ENCODE data around the gene AKR1C4.
"Not testable (repeated sequence)": the region's sequence is repeated elsewhere in the genome, so short reads cannot be mapped to it uniquely, and the experiment has no call there.

The AKR1C4 gene

DNA sequence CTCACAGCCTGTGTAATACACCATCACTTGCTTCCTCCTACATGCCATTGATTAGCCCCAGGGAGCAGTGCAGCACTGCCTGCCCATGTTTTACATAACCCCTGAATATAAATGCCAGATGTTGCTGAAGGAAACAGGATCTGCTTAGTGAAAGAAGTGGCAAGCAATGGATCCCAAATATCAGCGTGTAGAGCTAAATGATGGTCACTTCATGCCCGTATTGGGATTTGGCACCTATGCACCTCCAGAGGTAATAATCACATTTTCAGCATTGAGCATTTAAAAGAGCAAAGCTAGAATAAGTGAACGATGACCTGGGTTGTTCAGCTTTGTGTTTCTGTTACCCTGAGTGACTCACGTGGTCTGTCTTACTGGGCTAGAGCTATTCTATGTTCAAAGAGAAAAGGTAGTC, at the start of gene AKR1C4:
TSS of gene AKR1C4 (plus strand) at position 136 of the 412 bp plus-strand sequence. CDS start at position 167, 31 bp downstream.
- no peak for DNase-seq

DNA sequence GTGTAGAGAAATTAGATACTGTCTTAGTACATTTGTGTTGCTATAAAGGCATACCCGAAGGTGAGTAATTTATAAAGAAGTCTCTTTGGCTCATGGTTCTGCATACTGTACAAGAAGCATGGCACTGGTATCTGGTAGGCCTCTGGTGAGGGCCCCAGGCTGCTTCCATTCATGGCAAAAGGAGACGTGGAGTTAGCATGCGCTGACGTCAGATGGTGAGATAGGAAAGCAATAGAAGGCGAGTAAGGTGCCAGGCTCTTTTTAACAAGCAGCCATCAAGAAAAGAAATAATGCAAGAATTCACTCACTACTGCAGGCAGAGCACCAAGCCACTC, 49.8 kb upstream of the AKR1C4 start:
- DNase-seq: no peak

DNA sequence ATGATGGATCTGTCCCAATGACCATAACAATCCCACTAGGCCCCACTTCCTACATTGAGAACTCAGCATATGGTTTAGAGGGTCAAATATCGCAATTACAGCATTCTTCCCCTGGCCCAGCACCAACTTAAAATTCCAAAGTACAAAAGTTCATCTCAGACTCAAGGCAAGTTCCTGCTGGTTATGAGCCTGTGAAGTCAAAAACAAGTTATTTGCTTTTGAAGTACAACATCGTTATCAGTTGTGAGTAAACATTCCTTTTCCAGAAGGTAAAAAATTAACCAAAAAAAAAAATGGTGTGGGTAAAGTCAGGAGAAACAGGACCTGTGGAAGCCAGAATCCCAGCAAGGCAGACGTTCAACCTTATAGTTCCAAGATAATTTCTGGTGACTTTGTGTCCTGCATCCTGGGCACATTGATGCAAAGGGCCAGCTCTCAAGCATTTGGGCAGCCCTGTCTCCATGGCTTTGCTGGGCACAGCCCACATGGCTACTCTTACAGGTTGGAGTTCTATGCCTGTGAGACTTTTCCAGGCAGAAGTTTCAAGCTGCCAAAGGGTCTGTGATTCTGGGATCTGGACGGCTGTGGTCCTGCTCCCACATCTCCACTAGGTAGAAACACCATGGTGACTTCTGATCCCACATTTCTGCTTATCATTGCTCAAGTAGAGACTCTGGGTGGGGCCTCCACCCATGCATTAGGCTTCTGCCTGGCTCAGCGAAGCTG, 49.2 kb upstream of the AKR1C4 start:
- no peak for DNase-seq

GRCh38 chr10:5147981-5148677, 48.5 kb upstream of the AKR1C4 start:
- no peak for DNase-seq

DNA sequence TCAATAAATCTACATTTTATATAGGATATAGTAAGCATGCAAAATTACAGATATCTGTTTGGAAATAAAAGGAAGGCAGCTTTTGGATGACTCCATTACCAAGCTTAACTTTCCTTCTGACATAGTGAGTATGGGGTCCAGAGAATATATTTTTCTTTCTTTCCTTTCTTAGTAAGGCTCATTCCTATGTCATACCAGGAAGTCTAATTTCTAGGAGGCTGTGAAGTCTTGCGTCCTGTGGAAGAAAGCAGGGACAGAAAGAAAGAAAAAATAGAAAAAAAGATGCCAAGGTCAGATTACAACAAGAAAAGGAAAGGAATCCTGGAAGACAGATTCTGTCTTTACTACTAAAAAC, 48.0 kb upstream of the AKR1C4 start:
- no peak for DNase-seq

DNA sequence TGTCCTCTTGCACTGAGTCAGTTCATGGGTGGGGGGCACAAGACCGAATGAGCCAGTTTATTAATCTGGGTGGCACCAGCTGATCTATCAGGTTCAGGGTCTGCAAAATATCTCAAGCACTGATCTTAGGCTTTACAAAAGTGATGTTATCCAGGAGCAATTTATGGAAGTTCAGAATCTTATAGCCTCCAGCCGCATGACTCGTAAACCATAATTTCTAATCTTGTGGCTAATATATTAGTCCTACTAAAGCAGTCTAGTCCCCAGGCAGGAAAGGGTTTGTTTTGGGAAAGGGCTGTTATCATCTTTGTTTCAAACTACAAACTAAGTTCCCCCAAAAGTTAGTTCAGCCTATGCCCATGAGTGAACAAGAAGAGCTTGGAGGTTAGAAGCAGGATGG, 45.6 kb upstream of the AKR1C4 start:
- no peak for DNase-seq

DNA sequence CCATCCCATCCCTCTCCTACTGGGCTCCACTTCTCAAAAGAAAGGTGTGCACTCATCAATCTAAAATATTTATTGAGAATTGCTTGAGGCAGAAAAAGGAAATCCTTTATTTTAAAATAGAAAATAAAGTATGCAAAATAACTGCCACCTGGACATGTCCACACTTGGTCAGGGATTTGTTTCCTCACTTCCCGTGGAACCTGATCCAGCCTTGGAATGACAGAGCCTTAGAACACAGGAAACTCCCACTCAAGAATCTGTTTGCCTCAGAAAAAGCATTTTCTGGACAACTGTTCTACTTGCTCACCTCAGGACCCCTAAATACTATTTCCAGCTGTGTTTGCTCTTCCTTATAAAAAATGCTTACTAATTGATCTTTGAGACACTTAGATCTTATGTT, 40.7 kb upstream of the AKR1C4 start:
- no peak for DNase-seq

DNA sequence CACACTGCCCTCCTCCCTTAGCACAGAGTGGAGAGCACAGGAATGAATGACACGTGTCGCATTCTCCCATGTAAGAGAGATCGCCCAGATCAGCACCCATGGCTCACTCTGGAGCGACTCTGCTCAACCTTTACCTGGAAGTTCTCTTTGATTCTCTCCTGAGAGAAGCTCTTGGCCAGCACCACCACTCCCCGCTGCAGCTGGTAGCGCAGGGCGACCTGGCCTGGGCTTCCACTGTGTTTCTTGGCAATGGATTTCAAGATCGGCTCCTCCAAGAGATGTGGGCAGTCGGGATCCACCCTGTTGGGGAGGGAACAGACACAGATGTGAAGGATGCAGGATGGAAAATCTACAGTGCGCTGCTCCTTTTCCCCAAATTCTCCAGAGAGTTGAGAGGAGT, 39.1 kb upstream of the AKR1C4 start:
- no peak for DNase-seq

DNA sequence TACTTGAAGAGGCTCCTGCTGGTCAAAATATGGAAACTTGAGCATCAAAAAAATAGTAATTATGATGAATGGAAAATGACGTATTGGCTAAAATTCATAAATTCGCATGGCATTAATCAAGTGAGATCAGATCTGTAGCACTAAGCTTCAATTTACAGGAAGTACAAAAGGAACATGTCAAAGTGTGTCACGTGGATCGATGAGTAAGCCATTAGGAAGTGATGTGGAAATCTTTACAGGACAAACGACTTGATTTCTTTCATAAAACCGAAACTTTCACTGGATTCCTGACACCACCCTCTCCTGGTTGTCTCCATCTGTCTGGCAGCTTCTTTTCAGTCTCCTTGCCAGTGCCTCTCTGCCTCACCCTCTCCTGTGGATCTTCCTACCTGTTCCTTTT, 37.5 kb upstream of the AKR1C4 start:
- no peak for DNase-seq

GRCh38 chr10:5163487-5163886, 33.1 kb upstream of the AKR1C4 start:
- no peak for DNase-seq

DNA sequence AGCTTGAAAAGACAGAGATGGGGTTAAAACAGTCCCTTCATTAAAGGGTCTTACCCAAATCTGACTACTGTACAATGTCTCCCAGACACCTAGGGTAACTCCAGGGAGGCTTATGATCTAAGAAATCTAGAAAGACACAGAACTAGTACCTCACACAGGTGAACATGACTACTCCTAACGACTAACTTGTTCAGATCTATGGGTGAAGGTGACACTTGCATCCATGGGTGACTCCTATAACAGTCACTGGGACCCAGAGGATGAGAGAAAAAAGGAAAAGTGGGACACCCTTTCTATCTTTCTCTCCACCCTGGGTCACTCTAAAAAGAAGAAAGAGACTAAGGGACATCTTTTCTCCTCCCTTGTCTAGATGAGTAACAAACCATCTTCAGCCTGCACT, 30.9 kb upstream of the AKR1C4 start:
- DNase-seq: no peak

GRCh38 chr10:5168897-5169420, 27.7 kb upstream of the AKR1C4 start:
- DNase-seq: no peak

GRCh38 chr10:5175581-5175980, 21.1 kb upstream of the AKR1C4 start:
- DNase-seq: not testable (repeated sequence)

DNA sequence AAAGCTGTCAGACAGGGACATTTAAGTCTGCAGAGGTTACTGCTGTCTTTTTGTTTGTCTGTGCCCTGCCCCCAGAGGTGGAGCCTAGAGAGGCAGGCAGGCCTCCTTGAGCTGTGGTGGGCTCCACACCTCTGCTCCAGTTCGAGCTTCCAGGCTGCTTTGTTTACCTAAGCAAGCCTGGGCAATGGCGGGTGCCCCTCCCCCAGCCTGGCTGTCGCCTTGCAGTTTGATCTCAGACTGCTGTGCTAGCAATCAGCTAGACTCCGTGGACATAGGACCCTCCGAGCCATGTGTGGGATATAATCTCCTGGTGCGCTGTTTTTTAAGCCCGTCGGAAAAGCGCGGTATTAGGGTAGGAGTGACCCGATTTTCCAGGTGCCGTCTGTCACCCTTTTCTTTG, 16.1 kb upstream of the AKR1C4 start:
- DNase-seq: not testable (repeated sequence)

DNA sequence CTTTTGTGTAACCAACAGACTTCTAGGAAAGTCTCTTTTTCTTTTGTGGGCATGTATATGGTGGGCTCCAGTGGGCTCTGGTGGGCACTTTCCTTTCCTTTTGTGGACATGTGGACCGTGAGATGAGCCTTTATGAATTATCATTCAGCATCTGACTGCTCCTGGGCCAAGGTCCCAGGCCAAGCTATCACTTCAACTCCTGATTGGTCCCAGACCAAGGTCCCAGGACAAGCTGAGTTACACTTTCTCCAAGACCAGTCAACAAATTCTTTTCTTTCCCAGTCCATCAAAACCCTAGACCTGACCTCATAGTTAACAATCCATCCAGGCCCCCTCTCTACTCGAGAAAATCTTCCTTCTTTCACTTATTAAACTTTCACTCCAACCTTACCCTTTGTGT, 12.7 kb upstream of the AKR1C4 start:
- no peak for DNase-seq

- DNase-seq: no peak
Measured at GRCh38 chr10:5184987-5185775, 11.5 kb upstream of the AKR1C4 start, which contains the start of gene AKR1C8. TSS of gene AKR1C8 (minus strand) at chr10:5185150. CDS start at chr10:5185104, 46 bp downstream.

DNA sequence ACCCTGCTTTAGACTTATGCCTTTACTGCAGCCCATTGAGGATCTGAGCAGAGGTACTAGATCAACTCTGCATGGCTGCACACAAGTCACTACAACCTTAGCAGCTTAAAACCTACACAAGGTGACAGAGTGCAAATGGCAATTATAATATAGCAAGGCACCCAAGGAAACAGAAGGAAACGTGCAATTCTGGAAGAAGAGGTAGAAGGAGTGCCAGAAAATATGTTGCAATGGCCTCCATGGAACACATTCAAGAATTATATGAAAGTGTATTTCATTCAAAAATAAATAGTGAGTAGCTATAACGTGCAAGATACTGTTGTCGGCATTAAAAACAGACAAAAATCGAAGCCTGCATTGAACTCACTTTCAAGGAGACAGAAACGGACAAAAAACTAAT, 8.8 kb upstream of the AKR1C4 start:
- no peak for DNase-seq

DNA sequence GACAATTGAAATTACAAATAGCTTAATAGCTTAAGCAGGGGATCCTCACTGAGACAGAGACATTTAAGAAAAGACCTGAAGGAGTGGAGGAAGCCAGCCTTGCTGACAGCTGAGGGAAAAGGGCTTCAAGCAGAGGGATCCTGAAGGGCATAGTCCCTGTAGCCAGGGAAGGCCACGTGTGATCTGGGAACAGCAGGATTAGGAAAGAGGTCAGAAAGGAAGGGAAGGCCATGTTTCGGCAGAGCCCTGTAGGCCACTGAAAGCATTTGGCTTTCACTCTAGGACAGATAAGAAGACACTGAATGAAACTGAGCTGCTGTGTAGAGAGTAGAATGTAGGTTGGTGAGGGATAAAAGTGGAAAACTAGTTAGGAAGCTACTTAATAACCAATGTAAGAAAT, 8.3 kb upstream of the AKR1C4 start:
- no peak for DNase-seq

DNA sequence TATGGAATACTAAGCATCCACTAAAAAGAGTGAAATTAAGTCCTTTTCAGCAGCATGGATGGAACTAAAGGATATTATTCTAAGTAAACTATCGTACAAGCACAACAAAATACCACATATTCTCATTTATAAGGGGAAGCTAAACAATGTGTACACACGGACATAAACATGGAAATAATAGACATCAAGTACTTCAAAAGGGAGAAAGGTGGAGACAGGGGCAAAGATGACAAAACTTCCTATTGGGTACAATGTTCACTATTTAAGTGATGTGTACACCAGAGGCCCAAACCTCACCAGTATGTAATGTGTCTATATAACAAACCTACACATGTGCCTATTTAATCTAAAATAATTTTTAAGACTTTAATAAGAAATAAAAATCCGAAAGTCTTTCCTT, 2.2 kb upstream of the AKR1C4 start:
- no peak for DNase-seq

- DNase-seq: no peak
Measured at GRCh38 chr10:5195727-5196374, 786 bp upstream of the AKR1C4 start.

GRCh38 chr10:5198386-5198785, 1.7 kb downstream of the AKR1C4 start:
- no peak for DNase-seq

GRCh38 chr10:5199398-5199797, 2.8 kb downstream of the AKR1C4 start:
- no peak for DNase-seq

GRCh38 chr10:5206799-5207198, 10.2 kb downstream of the AKR1C4 start:
- DNase-seq: no peak

Data from NCI-H2029 treated with DMSO at 0.1 percent for 48 hours (cell line).